HCT116 (cell line): ENCODE data around the gene TBC1D22B. TPM values are rescaled to one million over a fixed set of nuclear protein-coding genes. Genes with fewer than 3 reads are reported as not detected.

Experiments
- ATAC-seq: fragments of 200-7000 bp; cut with Tn5 transposase; 2 replicates; pipeline ENCODE4 v1.9.1; 2020; ENCODE audit warnings: mild to moderate bottlenecking, moderate library complexity
- BruUV-seq: library from RNA; stranded (reverse); fragments of 400-500 nt; replicated peaks from 2 replicates; lab custom pipeline; 2021; lab: Mats Ljungman, UMichigan
- CTCF ChIA-PET: fragments of 300-600 bp; sonication (Branson Sonifier 250); formaldehyde crosslinking; loops from one replicate; lab custom pipeline; 2021; ENCODE audit warnings: antibody characterized with exemption; lab: Charles Lee
- POLR2A ChIA-PET: fragments of 300-600, 350-600 bp; sonication (Branson Sonifier 250); formaldehyde crosslinking; loops from one replicate; lab custom pipeline; 2021; ENCODE audit warnings: antibody characterized with exemption; lab: Charles Lee
- RAD21 ChIA-PET, 2 experiments: fragments of 300-600 bp; sonication (Branson Sonifier 250); formaldehyde crosslinking; loops; one replicate each; lab custom pipeline; 2023; ENCODE audit warnings: low total read pairs in 2 of 2; ENCODE audit not compliant: uncharacterized antibody in 2 of 2, unreplicated experiment in 2 of 2, low non-redundant PET in 1 of 2; lab: Charles Lee
- DNase-seq: peaks from one replicate; pipeline ENCODE4 v3.0.0-alpha.2; 2010; ENCODE audit warnings: low read depth, low spot score
- H2AFZ ChIP-seq: fragments of 200-600 bp; shearing (Covaris generic), sonication (generic); 2 replicates; pipeline ENCODE4 v1.6.1; 2017; ENCODE audit warnings: low read depth, mixed run types, mixed read lengths, antibody characterized with exemption, low read length; ENCODE audit not compliant: poor library complexity, severe bottlenecking
- H3K27ac ChIP-seq: 2 replicates; pipeline ENCODE4 v1.5.1; 2012; ENCODE audit warnings: low read depth, low read length
- H3K27me3 ChIP-seq: fragments of 200-600 bp; sonication (generic); 2 replicates; pipeline ENCODE4 v1.6.1; 2016; ENCODE audit warnings: mixed run types, low read length, mixed read lengths; ENCODE audit not compliant: insufficient read depth
- H3K36me3 ChIP-seq, 2 experiments: fragments of 200-500 bp in 1 of 2; fragments of 200-600 bp in 1 of 2; sonication (Bioruptor generic) in 1 of 2; sonication (generic) in 1 of 2; 2 replicates each; pipeline versions ENCODE4 v1.5.1 to v1.6.1; 2014 to 2016; ENCODE audit warnings: low read length in 2 of 2, inconsistent platforms in 1 of 2, mixed read lengths in 1 of 2, mixed run types in 1 of 2; ENCODE audit not compliant: insufficient read depth in 2 of 2, control insufficient read depth in 1 of 2
- H3K4me1 ChIP-seq, 2 experiments: fragments of 200-600 bp in 1 of 2; sonication (generic) in 1 of 2; 2 replicates each; pipeline versions ENCODE4 v1.5.1 to v1.6.1; 2012 to 2017; ENCODE audit warnings: low read length in 2 of 2, inconsistent platforms in 1 of 2, mild to moderate bottlenecking in 1 of 2, mixed read lengths in 1 of 2, mixed run types in 1 of 2, moderate library complexity in 1 of 2; ENCODE audit not compliant: insufficient read depth in 2 of 2, control insufficient read depth in 1 of 2
- H3K4me2 ChIP-seq: fragments of 200-600 bp; sonication (generic); 2 replicates; pipeline ENCODE4 v1.6.1; 2017; ENCODE audit warnings: mixed run types, low read length, mixed read lengths
- H3K4me3 ChIP-seq, 2 experiments: fragments of 200-600 bp in 1 of 2; sonication (generic) in 1 of 2; replicated peaks in 1 of 2; 2 replicates each; pipeline ENCODE4 v1.5.1; 2011 to 2016; ENCODE audit warnings: low read length in 2 of 2, control low read depth in 1 of 2, low read depth in 1 of 2, mild to moderate bottlenecking in 1 of 2, mixed read lengths in 1 of 2, mixed run types in 1 of 2
- H3K79me2 ChIP-seq: fragments of 200-600 bp; sonication (generic); 2 replicates; pipeline ENCODE4 v1.6.1; 2017; ENCODE audit warnings: mild to moderate bottlenecking, mixed run types, low read length, moderate library complexity, mixed read lengths; ENCODE audit not compliant: insufficient read depth
- H3K9ac ChIP-seq: fragments of 200-600 bp; sonication (generic); 2 replicates; pipeline ENCODE4 v1.6.1; 2016; ENCODE audit warnings: low read length, mixed read lengths
- H3K9me2 ChIP-seq: fragments of 200-600 bp; sonication (generic), shearing (Covaris generic); 2 replicates; pipeline ENCODE4 v1.6.1; 2017; ENCODE audit warnings: mixed run types, mild to moderate bottlenecking, moderate library complexity; ENCODE audit not compliant: insufficient read depth
- H3K9me3 ChIP-seq, 2 experiments: fragments of 200-500 bp in 1 of 2; fragments of 200-600 bp in 1 of 2; sonication (Bioruptor generic) in 1 of 2; sonication (generic) in 1 of 2; 2 replicates each; pipeline ENCODE4 v1.6.1; 2014 to 2017; ENCODE audit warnings: low read length in 2 of 2, mixed read lengths in 2 of 2, inconsistent platforms in 1 of 2, low read depth in 1 of 2, mild to moderate bottlenecking in 1 of 2, mixed run types in 1 of 2, moderate library complexity in 1 of 2; ENCODE audit not compliant: control insufficient read depth in 1 of 2, insufficient read depth in 1 of 2
- H4K20me1 ChIP-seq: fragments of 200-600 bp; sonication (generic), shearing (Covaris generic); 2 replicates; pipeline ENCODE4 v1.6.1; 2017; ENCODE audit warnings: mixed run types, mild to moderate bottlenecking, moderate library complexity; ENCODE audit not compliant: insufficient read depth
- CEBPB ChIP-seq: IDR thresholded peaks from 2 replicates; pipeline ENCODE4 v1.6.1; 2012; ENCODE audit warnings: low read depth
- EGR1 ChIP-seq: IDR thresholded peaks from 2 replicates; pipeline ENCODE4 v1.6.1; 2012; ENCODE audit warnings: low read depth
- FOSL1 ChIP-seq: IDR thresholded peaks from 2 replicates; pipeline ENCODE4 v1.6.1; 2012; ENCODE audit warnings: low read depth
- MAX ChIP-seq: IDR thresholded peaks from 2 replicates; pipeline ENCODE4 v1.6.1; 2012
- POLR2A ChIP-seq: IDR thresholded peaks from 2 replicates; pipeline ENCODE4 v1.7.0; 2011; ENCODE audit warnings: borderline replicate concordance; ENCODE audit not compliant: insufficient read depth, insufficient read length; ENCODE audit errors: extremely low read depth
- RAD21 ChIP-seq: IDR thresholded peaks from 2 replicates; pipeline ENCODE4 v1.6.1; 2012; ENCODE audit warnings: low read depth, mild to moderate bottlenecking
- SIN3A ChIP-seq: IDR thresholded peaks from 2 replicates; pipeline ENCODE4 v1.6.1; 2012; ENCODE audit warnings: low read depth
- ZFX ChIP-seq: fragments of 450-650 bp; IDR thresholded peaks from 2 replicates; pipeline ENCODE4 v1.6.1; 2017
- ZNF274 ChIP-seq: fragments of 200-500 bp; sonication (Bioruptor generic); IDR thresholded peaks from 2 replicates; pipeline ENCODE4 v1.6.1; 2014; ENCODE audit warnings: mild to moderate bottlenecking, low read depth, low read length, inconsistent platforms
- intact Hi-C: fragments of 100-400 bp; cut with micrococcal nuclease; formaldehyde crosslinking; loops from 2 replicates; pipeline ENCODE4 v1.10.0; 2022
- total RNA-seq: library from RNA; stranded (reverse); gene quantifications from one replicate; pipeline ENCODE4 v1.2.1, GENCODE V29; 2021; ENCODE audit not compliant: unreplicated experiment

Gene TBC1D22B
- total RNA-seq, 1 experiment from 2014 or later: 9.1 TPM

DNA sequence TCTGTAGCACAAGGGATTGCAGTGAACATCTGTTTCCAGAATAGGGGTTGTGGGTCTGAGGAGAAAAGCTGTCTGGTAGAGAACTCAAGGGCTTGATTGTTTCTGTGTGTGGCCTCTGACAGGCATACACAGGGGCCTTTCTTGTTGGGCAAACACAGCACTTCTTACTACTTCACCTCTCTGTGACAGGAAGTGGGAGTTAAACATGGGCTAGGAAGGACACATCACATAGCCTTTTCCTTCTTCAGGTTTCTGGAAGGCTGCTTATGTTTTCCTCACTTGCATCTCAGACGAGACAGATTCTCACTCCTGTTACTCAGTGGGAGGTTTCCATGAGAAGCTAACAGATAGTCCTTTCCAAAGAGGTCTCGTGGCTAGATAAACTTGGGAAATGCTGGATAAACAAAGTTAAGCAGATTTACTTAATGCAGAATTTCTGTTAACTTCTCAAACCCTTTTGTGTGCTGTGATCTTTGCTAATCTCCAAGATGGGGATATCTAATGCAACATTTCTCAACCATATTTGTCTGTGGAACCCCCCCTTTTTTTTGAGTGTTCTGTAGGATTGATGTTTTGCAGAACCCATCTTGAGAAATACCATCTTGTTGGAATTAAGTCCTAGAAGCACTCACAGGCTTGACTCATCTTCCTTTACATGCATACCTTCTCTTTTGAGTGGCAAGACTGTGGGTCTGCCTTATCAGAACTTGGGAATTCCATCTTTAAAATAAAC lies 54.3 kb downstream of the TBC1D22B start:
- H3K9me2 ChIP-seq: no peaks in the 10 kb centered on the region
- TF ChIP-seq ZNF274: no peak
- TF ChIP-seq POLR2A: no peak
- H3K4me2 ChIP-seq: no peak overlapping the region
- H3K9ac ChIP-seq: no peak overlapping the region
- no peak for DNase-seq
- peaks cover 5 to 13% of the 10 kb centered on the region in 2 experiments; a peak in 3 of 4 replicates for H3K36me3 ChIP-seq
- no peak overlapping the region for H3K4me3 ChIP-seq
- ChIA-PET RAD21 (no interaction called here), POLR2A (no interaction called here), CTCF (no interaction called here)
- H3K27me3 ChIP-seq: no peaks in the 10 kb centered on the region
- H3K79me2 ChIP-seq: no peaks in the 10 kb centered on the region
- no peak overlapping the region for H3K27ac ChIP-seq
- H2AFZ ChIP-seq: no peak overlapping the region
- intact Hi-C loops: no loop called here
- no peaks in the 10 kb centered on the region for H4K20me1 ChIP-seq
- BruUV-seq: no TSS peak
- no peak for ATAC-seq
- H3K4me1 ChIP-seq: no peaks in the 10 kb centered on the region
- H3K9me3 ChIP-seq: no peaks in the 10 kb centered on the region

GRCh38 chr6:37313723-37314486 lies 56.3 kb downstream of the TBC1D22B start:
- intact Hi-C loops: no loop called here
- H3K9me3 ChIP-seq: no peaks in the 10 kb centered on the region
- ChIA-PET POLR2A (interaction anchor here (1.0 kb wide), 1 partner anchor 12 kb away, joined by 3 read pairs; no protein-coding TSS in a partner anchor), CTCF (interaction anchor here (1.1 to 2.5 kb wide), 4 partner anchors 10 to 72 kb away, joined by 3 to 12 read pairs (median 8); no protein-coding TSS in a partner anchor), RAD21 (no interaction called here)
- ATAC-seq: no peak
- H3K9me2 ChIP-seq: no peaks in the 10 kb centered on the region
- no peak for TF ChIP-seq EGR1
- no peak for TF ChIP-seq FOSL1
- no peak for TF ChIP-seq CEBPB
- no peak for TF ChIP-seq RAD21
- TF ChIP-seq MAX: no peak
- TF ChIP-seq SIN3A: no peak
- TF ChIP-seq ZFX: no peak
- TF ChIP-seq, all 23 proteins: peak for 0
- Histone ChIP-seq H3K27ac (no peak overlapping the region), H4K20me1 (no peaks in the 10 kb centered on the region), H3K9ac (no peak overlapping the region), H3K4me1 (no peaks in the 10 kb centered on the region), H3K36me3 (peaks cover 14 to 20% of the 10 kb centered on the region in 2 experiments; a peak in 3 of 4 replicates), H3K4me2 (no peak overlapping the region), H3K27me3 (no peaks in the 10 kb centered on the region), H3K4me3 (no peak overlapping the region), H3K79me2 (no peaks in the 10 kb centered on the region), H2AFZ (no peak overlapping the region)
- BruUV-seq: no TSS peak
- no peak for DNase-seq
